Measurements from ENCODE around the gene PLCG2.
"Not testable (repeated sequence)": the region's sequence is repeated elsewhere in the genome, so short reads cannot be mapped to it uniquely, and the experiment has no call there.

PLCG2 gene

GRCh38 chr16:81744911-81745310 lies 34.2 kb upstream of the PLCG2 start:
- ATAC-seq (ENCODE audit: low read depth) (no peak), DNase-seq (ENCODE audit: low spot score in 2 of 2) (no peak)
- H3K4me1 Mint-ChIP-seq: peaks cover 38% of the 10 kb centered on the region
- H3K27ac Mint-ChIP-seq: no peak overlapping the region
- H3K4me3 Mint-ChIP-seq: no peak overlapping the region
- no peaks in the 10 kb centered on the region for H3K36me3 Mint-ChIP-seq
- H3K9me3 Mint-ChIP-seq: no peaks in the 10 kb centered on the region
- H3K27me3 Mint-ChIP-seq: no peaks in the 10 kb centered on the region

GRCh38 chr16:81745704-81746558 lies 33.2 kb upstream of the PLCG2 start:
- Mint-ChIP-seq H3K4me1 (peaks cover 33% of the 10 kb centered on the region), H3K36me3 (no peaks in the 10 kb centered on the region), H3K27ac (peak overlapping the region; percentile 57), H3K4me3 (peak overlapping the region; percentile 85), H3K9me3 (no peaks in the 10 kb centered on the region), H3K27me3 (no peaks in the 10 kb centered on the region)
- peak; percentile 93 for ATAC-seq (ENCODE audit: low read depth)
- peak; percentile 69 to 74 for DNase-seq (ENCODE audit: low spot score in 2 of 2)

DNA sequence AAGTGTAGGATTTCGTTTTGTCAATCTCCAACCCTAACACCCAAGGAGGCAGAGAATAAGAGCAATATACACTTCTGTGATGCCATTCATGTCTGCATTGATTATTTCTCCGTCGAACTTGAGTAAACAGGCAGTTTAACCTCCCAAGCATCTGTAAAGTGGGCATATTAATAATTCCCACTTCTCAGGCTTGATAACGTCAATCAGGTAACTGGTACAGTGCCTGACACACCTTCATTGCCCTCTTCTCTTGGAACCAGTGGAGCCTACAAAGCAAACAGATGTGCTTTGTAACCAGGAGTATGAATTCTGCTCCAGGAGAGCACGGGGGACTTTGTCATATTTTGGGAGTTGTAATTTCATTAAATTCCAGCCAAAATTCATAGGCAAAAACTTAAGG lies 32.5 kb upstream of the PLCG2 start:
- peaks cover 38% of the 10 kb centered on the region for H3K4me1 Mint-ChIP-seq
- no peaks in the 10 kb centered on the region for H3K9me3 Mint-ChIP-seq
- H3K27ac Mint-ChIP-seq: peak overlapping the region; percentile 57
- DNase-seq (ENCODE audit: low spot score in 2 of 2) (no peak), ATAC-seq (ENCODE audit: low read depth) (no peak)
- no peaks in the 10 kb centered on the region for H3K27me3 Mint-ChIP-seq
- H3K4me3 Mint-ChIP-seq: peak overlapping the region; percentile 85
- H3K36me3 Mint-ChIP-seq: no peaks in the 10 kb centered on the region

DNA sequence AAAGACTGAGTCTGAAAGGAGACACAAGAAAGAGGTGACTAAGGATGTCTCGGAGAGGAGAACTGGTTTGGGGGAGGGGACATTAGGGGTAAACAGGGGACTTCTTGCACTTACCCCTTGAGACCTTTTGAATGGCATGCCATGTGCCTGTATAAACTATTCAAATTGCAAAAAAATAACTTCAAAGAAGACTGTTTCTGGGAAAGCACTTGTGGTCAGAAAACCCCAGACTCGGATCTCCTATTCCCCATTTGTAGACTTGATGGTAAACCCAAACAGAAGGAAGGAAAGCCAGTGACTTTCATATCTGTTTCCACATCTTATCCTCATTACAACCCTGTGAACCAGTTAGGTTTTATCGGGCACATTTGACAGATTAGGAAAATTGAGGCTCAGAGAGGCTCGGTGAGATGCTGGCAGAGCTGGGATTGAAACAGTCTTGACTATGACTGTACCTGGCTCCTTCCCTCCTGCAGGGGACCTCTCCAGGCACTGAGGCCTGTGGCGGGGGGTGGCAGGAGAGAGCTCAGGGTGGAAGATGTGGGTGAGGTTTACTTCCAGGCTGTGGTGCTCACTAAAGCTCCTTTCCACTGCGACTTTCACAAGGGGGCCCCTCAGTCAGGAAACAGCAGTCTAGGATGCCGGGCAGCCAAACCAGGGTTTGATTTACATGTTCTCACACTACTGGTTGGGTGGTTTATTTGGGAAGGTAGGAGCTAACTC lies 30.5 kb upstream of the PLCG2 start:
- H3K27me3 Mint-ChIP-seq: no peaks in the 10 kb centered on the region
- ATAC-seq (ENCODE audit: low read depth) (no peak), DNase-seq (ENCODE audit: low spot score in 2 of 2) (no peak)
- peak overlapping the region; percentile 27 for H3K4me3 Mint-ChIP-seq
- peak overlapping the region; percentile 67 for H3K27ac Mint-ChIP-seq
- no peaks in the 10 kb centered on the region for H3K36me3 Mint-ChIP-seq
- peaks cover 43% of the 10 kb centered on the region for H3K4me1 Mint-ChIP-seq
- H3K9me3 Mint-ChIP-seq: no peaks in the 10 kb centered on the region

DNA sequence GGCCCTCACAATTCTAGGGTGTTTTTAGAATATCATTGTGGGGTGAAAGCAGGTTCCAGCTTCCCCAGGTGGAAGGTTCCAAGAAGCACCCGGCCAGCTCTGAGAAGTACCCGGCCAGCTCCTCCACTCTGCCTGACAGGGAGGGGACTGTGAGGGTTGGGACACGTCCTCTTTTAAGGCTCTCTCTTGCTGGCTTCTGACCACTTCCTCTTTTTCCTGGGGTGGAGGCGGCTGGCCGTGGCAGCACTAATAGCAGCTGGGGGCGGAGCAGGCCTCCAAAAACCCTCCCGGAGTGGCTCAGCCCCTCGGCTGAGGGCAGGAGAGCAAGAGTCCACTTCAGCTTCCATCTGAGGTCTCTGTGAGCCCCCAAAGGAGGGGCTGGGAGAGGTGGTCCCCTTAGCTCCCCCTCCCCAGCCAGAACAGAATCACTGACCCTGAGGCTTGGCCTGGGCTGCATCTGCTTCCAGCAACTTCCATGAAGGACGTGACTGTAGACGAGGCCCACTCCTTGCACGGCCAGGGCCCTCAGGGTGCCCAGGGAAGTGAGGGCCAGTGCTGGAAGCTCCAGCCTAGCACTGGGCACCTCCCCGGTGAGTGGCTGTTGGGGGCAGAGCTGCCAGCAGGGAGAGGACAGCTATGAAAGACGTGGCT lies 26.7 kb upstream of the PLCG2 start:
- no peaks in the 10 kb centered on the region for H3K9me3 Mint-ChIP-seq
- peak; percentile 64 to 73 for DNase-seq (ENCODE audit: low spot score in 2 of 2)
- no peaks in the 10 kb centered on the region for H3K27me3 Mint-ChIP-seq
- peak; percentile 99 for ATAC-seq (ENCODE audit: low read depth)
- H3K27ac Mint-ChIP-seq: peak overlapping the region; percentile 88
- H3K4me3 Mint-ChIP-seq: peak overlapping the region; percentile 72
- peaks cover 39% of the 10 kb centered on the region for H3K4me1 Mint-ChIP-seq
- H3K36me3 Mint-ChIP-seq: peaks cover 12% of the 10 kb centered on the region

- peak overlapping the region; percentile 76 for H3K4me3 Mint-ChIP-seq
- H3K36me3 Mint-ChIP-seq: peaks cover 14% of the 10 kb centered on the region
- DNase-seq (ENCODE audit: low spot score in 2 of 2) (no peak), ATAC-seq (ENCODE audit: low read depth) (no peak)
- peaks cover 41% of the 10 kb centered on the region for H3K4me1 Mint-ChIP-seq
- H3K27ac Mint-ChIP-seq: peak overlapping the region; percentile 88
- no peaks in the 10 kb centered on the region for H3K9me3 Mint-ChIP-seq
- no peaks in the 10 kb centered on the region for H3K27me3 Mint-ChIP-seq
These were observed 26.2 kb upstream of the PLCG2 start for GRCh38 chr16:81752876-81753227.

DNA sequence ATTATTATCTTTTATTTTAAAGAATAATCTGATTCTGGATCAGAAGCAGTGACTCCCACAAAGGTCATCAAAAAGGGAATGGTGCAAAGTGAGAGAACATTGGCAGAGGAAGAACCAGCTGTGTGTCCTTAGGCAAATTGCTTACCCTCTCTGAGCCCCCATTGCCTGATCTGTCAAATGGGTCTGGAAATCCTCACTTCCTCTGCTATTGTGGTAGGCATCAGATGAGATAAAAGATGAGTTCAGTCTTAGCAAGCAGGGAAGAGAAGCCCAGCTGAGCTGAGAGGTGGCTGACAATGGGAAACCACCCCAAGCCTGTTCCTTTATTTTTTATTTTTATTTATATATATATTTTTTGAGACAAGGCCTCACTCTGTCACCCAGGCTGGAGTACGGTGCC lies 24.2 kb upstream of the PLCG2 start:
- no peaks in the 10 kb centered on the region for H3K27me3 Mint-ChIP-seq
- H3K9me3 Mint-ChIP-seq: no peaks in the 10 kb centered on the region
- peaks cover 25% of the 10 kb centered on the region for H3K36me3 Mint-ChIP-seq
- H3K4me1 Mint-ChIP-seq: peaks cover 34% of the 10 kb centered on the region
- no peak overlapping the region for H3K27ac Mint-ChIP-seq
- no peak for ATAC-seq (ENCODE audit: low read depth)
- DNase-seq (ENCODE audit: low spot score in 2 of 2): no peak
- H3K4me3 Mint-ChIP-seq: no peak overlapping the region

DNA sequence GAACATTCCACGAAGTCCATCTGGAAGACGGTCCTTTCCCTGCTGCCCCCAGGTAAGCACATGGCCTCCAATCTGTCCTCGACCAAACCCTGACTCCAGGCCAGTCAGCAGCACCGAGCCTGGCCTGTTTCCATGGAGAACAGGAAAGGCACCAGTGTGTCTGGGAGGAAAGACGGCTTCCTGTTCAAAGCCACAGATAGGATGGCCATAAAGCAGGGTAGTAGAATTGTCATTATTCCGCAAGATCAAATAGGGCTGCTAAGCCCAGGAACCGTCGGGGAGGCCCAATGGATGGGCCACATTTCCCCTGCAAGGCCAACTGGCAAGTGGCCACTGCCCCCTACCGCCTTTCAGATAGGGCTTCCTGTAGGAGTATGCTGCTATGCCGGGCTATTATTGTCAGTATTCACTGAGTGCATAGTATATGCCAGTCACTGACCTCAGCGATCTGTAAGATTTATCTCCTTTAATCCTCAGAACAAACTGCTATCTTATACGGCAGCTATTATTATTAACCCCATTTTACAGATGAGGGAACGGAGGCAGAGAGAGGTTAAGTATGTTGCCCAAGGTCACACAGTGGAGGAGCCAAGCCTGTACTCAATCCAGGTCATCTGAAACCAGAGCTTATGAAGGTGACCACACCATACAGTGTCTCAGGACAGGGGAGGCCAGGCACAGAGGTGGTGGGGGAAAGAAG lies 23.0 kb upstream of the PLCG2 start:
- H3K27ac Mint-ChIP-seq: peak overlapping the region; percentile 25
- DNase-seq (ENCODE audit: low spot score in 2 of 2): no peak
- H3K4me3 Mint-ChIP-seq: no peak overlapping the region
- no peaks in the 10 kb centered on the region for H3K9me3 Mint-ChIP-seq
- H3K27me3 Mint-ChIP-seq: no peaks in the 10 kb centered on the region
- H3K4me1 Mint-ChIP-seq: peaks cover 32% of the 10 kb centered on the region
- H3K36me3 Mint-ChIP-seq: peaks cover 31% of the 10 kb centered on the region
- ATAC-seq (ENCODE audit: low read depth): no peak

GRCh38 chr16:81756615-81757356 lies 22.3 kb upstream of the PLCG2 start:
- peak overlapping the region; percentile 25 for H3K27ac Mint-ChIP-seq

DNA sequence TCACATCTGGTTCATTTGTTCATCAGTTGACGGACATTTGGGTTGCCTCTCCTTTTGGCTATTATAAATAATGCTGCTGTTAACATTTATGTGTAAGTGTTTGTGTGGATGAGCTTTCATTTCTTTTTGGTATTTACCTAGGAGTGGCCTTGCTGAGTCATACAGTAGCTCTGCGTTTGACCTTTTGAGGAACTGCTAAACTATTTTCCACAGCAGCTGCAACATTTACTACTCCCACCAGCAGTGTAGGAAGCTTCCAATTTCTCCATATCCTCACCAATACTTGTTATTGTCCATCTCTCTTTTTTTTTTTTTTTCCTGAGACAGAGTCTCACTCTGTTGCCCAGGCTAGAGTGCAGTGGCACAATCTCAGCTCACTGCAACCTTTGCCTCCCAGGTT lies 20.7 kb upstream of the PLCG2 start:
- Mint-ChIP-seq H3K9me3 (no peaks in the 10 kb centered on the region), H3K27ac (peak overlapping the region; percentile 38), H3K36me3 (peaks cover 31% of the 10 kb centered on the region), H3K27me3 (no peaks in the 10 kb centered on the region), H3K4me3 (no peak overlapping the region), H3K4me1 (peaks cover 17% of the 10 kb centered on the region)
- ATAC-seq (ENCODE audit: low read depth) (no peak), DNase-seq (ENCODE audit: low spot score in 2 of 2) (no peak)

More at GRCh38 chr16:81756615-81757356, 22.3 kb upstream of the PLCG2 start:
- DNase-seq (ENCODE audit: low spot score in 2 of 2): no peak
- H3K36me3 Mint-ChIP-seq: peaks cover 31% of the 10 kb centered on the region
- ATAC-seq (ENCODE audit: low read depth): no peak
- peak overlapping the region; percentile 5 for H3K4me3 Mint-ChIP-seq
- H3K9me3 Mint-ChIP-seq: no peaks in the 10 kb centered on the region
- peaks cover 26% of the 10 kb centered on the region for H3K4me1 Mint-ChIP-seq
- H3K27me3 Mint-ChIP-seq: no peaks in the 10 kb centered on the region

DNA sequence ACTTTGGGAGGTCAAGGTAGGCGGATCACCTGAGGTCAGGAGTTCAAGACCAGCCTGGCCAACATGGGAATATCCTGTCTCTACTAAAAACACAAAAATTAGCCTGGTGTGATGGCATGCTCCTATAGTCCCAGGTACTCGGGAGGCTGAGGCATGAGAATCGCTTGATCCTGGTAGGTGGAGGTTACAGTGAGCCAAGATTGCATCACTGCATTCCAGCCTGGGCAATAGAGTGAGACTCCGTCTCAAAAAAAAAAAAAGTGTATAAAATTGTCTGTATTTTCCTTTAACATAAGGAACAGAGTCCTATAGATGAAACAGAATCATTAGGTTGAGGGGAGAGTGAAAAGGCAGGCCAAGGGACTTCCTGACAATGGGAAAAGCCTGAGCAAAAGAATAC lies 16.8 kb upstream of the PLCG2 start:
- Mint-ChIP-seq H3K4me1 (peaks cover 16% of the 10 kb centered on the region), H3K36me3 (peaks cover 29% of the 10 kb centered on the region)
- ATAC-seq (ENCODE audit: low read depth); H3K4me3 Mint-ChIP-seq; H3K9me3 Mint-ChIP-seq; H3K27ac Mint-ChIP-seq; DNase-seq (ENCODE audit: low spot score in 2 of 2); H3K27me3 Mint-ChIP-seq: not testable (repeated sequence)

GRCh38 chr16:81765111-81765919 lies 13.8 kb upstream of the PLCG2 start:
- H3K36me3 Mint-ChIP-seq: peaks cover 11% of the 10 kb centered on the region

More at GRCh38 chr16:81765111-81765919, 13.8 kb upstream of the PLCG2 start:
- Mint-ChIP-seq H3K27me3 (no peaks in the 10 kb centered on the region), H3K4me3 (no peak overlapping the region), H3K4me1 (peaks cover 13% of the 10 kb centered on the region), H3K27ac (no peak overlapping the region), H3K9me3 (no peaks in the 10 kb centered on the region)
- ATAC-seq (ENCODE audit: low read depth) (no peak), DNase-seq (ENCODE audit: low spot score in 2 of 2) (no peak)

Data from memory B cell (primary cell).